Measurements from ENCODE around the gene CIT.

DNA sequence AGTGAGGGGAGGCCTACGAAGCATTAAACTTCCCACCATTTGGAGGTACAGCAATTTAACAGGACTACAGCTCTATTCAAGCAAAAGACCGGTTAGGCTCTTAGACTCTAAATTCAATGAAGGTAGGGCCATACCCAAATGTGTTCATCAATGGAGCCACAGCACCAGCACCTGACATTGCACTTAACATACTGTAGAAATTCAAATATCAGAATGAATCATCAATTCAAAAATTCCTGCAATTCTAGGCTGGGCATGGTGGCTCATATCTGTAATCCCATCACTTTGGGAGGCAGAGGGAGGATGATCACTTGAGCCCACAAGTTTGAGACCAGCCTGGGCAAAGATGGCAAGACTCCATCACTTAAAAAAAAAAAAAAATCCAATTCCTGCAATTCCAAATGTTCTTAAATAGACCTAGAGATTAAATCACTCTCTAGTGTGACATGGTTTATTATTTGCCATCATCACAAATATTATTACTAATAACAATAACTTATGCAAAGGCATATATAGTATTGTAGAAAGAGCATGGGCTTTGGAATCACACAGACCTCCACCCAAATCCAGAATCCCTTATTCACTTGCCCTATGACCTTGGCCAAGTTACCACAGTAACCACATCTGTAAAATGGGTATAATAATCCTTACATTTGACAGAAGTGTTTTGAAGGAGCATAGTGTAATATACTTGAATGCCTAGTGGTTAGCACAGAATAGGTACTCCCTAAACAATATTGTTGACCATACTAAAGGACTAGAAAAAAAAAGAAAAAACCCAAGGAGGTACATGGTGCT lies 59.4 kb downstream of the CIT start:
- TF ChIP-seq, protein P1, sequence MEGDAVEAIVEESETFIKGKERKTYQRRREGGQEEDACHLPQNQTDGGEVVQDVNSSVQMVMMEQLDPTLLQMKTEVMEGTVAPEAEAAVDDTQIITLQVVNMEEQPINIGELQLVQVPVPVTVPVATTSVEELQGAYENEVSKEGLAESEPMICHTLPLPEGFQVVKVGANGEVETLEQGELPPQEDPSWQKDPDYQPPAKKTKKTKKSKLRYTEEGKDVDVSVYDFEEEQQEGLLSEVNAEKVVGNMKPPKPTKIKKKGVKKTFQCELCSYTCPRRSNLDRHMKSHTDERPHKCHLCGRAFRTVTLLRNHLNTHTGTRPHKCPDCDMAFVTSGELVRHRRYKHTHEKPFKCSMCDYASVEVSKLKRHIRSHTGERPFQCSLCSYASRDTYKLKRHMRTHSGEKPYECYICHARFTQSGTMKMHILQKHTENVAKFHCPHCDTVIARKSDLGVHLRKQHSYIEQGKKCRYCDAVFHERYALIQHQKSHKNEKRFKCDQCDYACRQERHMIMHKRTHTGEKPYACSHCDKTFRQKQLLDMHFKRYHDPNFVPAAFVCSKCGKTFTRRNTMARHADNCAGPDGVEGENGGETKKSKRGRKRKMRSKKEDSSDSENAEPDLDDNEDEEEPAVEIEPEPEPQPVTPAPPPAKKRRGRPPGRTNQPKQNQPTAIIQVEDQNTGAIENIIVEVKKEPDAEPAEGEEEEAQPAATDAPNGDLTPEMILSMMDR (conservative IDR thresholded peaks at IDR 0.05 in 1 of 2, IDR thresholded peaks at IDR 0.05 in 1 of 2; ENCODE audit: low read depth in 1 of 2, low read length in 2 of 2), result no peak
- TF ChIP-seq EZH2 (IDR thresholded peaks at IDR 0.05; ENCODE audit: low read length, missing control alignments), result no peak

All from fibroblast of lung (primary cell).